HEK293 (cell line): ENCODE data around the gene AKTIP.

ENCODE experiments used
- BCL11A ChIP-seq: fragments of 450-650 bp; formaldehyde crosslinking; IDR thresholded peaks from 2 replicates; pipeline ENCODE4 v1.5.1; 2016; ENCODE audit warnings: low read depth, missing biosample characterization, missing genetic modification characterization
- GLI2 ChIP-seq: fragments of 450-650 bp; formaldehyde crosslinking; IDR thresholded peaks from 2 replicates; pipeline ENCODE4; 2017; ENCODE audit warnings: missing biosample characterization, missing genetic modification characterization, low read depth, borderline replicate concordance
- GLI4 ChIP-seq: fragments of 450-650 bp; formaldehyde crosslinking; IDR thresholded peaks from 2 replicates; pipeline ENCODE4 v1.5.1; 2016; ENCODE audit warnings: missing biosample characterization, missing genetic modification characterization
- SCRT1 ChIP-seq: fragments of 450-650 bp; formaldehyde crosslinking; IDR thresholded peaks from 2 replicates; pipeline ENCODE4 v1.5.1; 2016; ENCODE audit warnings: missing biosample characterization, missing genetic modification characterization, borderline replicate concordance
- TRIM28 ChIP-seq: IDR thresholded peaks from 2 replicates; pipeline ENCODE4 v1.6.1; 2011; ENCODE audit warnings: low read length, control low read depth, borderline replicate concordance
- TSHZ1 ChIP-seq: fragments of 450-650 bp; formaldehyde crosslinking; IDR thresholded peaks from 2 replicates; pipeline ENCODE4 v1.5.1; 2016; ENCODE audit warnings: missing biosample characterization, missing genetic modification characterization, borderline replicate concordance
- ZBTB26 ChIP-seq: fragments of 450-650 bp; formaldehyde crosslinking; optimal IDR thresholded peaks from 2 replicates; pipeline ENCODE3; 2016; ENCODE audit warnings: missing biosample characterization, mild to moderate bottlenecking, missing genetic modification characterization
- ZNF292 ChIP-seq: fragments of 450-650 bp; formaldehyde crosslinking; IDR thresholded peaks from 2 replicates; pipeline ENCODE4 v1.5.1; 2016; ENCODE audit warnings: low read depth, missing biosample characterization, missing genetic modification characterization, borderline replicate concordance
- ZNF501 ChIP-seq: fragments of 450-650 bp; formaldehyde crosslinking; IDR thresholded peaks from 2 replicates; pipeline ENCODE4 v1.5.1; 2016; ENCODE audit warnings: missing biosample characterization, missing genetic modification characterization
- ZSCAN16 ChIP-seq: fragments of 450-650 bp; formaldehyde crosslinking; IDR thresholded peaks from 2 replicates; pipeline ENCODE4 v1.5.1; 2016; ENCODE audit warnings: missing biosample characterization, missing genetic modification characterization
- TF ChIP-seq, protein P1 (sequence below): fragments of 450-650 bp; formaldehyde crosslinking; IDR thresholded peaks from 2 replicates; pipeline ENCODE4 v1.5.1; 2016; ENCODE audit warnings: missing biosample characterization, missing genetic modification characterization
- TF ChIP-seq, protein P2 (sequence below): fragments of 450-650 bp; formaldehyde crosslinking; IDR thresholded peaks from 2 replicates; pipeline ENCODE4 v1.5.1; 2016; ENCODE audit warnings: missing biosample characterization, missing genetic modification characterization
- TF ChIP-seq, protein P3 (sequence below): fragments of 450-650 bp; formaldehyde crosslinking; IDR thresholded peaks from 2 replicates; pipeline ENCODE4 v1.5.1; 2016; ENCODE audit warnings: missing biosample characterization, missing genetic modification characterization
- TF ChIP-seq, protein P4 (sequence below): fragments of 450-650 bp; formaldehyde crosslinking; IDR thresholded peaks from 2 replicates; pipeline ENCODE4 v1.5.1; 2016; ENCODE audit warnings: missing biosample characterization, missing genetic modification characterization, low read depth

- TF ChIP-seq, protein P1, sequence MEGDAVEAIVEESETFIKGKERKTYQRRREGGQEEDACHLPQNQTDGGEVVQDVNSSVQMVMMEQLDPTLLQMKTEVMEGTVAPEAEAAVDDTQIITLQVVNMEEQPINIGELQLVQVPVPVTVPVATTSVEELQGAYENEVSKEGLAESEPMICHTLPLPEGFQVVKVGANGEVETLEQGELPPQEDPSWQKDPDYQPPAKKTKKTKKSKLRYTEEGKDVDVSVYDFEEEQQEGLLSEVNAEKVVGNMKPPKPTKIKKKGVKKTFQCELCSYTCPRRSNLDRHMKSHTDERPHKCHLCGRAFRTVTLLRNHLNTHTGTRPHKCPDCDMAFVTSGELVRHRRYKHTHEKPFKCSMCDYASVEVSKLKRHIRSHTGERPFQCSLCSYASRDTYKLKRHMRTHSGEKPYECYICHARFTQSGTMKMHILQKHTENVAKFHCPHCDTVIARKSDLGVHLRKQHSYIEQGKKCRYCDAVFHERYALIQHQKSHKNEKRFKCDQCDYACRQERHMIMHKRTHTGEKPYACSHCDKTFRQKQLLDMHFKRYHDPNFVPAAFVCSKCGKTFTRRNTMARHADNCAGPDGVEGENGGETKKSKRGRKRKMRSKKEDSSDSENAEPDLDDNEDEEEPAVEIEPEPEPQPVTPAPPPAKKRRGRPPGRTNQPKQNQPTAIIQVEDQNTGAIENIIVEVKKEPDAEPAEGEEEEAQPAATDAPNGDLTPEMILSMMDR (tag by site-specific recombination), result no peak
- TF ChIP-seq, protein P2, sequence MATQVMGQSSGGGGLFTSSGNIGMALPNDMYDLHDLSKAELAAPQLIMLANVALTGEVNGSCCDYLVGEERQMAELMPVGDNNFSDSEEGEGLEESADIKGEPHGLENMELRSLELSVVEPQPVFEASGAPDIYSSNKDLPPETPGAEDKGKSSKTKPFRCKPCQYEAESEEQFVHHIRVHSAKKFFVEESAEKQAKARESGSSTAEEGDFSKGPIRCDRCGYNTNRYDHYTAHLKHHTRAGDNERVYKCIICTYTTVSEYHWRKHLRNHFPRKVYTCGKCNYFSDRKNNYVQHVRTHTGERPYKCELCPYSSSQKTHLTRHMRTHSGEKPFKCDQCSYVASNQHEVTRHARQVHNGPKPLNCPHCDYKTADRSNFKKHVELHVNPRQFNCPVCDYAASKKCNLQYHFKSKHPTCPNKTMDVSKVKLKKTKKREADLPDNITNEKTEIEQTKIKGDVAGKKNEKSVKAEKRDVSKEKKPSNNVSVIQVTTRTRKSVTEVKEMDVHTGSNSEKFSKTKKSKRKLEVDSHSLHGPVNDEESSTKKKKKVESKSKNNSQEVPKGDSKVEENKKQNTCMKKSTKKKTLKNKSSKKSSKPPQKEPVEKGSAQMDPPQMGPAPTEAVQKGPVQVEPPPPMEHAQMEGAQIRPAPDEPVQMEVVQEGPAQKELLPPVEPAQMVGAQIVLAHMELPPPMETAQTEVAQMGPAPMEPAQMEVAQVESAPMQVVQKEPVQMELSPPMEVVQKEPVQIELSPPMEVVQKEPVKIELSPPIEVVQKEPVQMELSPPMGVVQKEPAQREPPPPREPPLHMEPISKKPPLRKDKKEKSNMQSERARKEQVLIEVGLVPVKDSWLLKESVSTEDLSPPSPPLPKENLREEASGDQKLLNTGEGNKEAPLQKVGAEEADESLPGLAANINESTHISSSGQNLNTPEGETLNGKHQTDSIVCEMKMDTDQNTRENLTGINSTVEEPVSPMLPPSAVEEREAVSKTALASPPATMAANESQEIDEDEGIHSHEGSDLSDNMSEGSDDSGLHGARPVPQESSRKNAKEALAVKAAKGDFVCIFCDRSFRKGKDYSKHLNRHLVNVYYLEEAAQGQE (tag by site-specific recombination), result no peak
- TF ChIP-seq, protein P3, sequence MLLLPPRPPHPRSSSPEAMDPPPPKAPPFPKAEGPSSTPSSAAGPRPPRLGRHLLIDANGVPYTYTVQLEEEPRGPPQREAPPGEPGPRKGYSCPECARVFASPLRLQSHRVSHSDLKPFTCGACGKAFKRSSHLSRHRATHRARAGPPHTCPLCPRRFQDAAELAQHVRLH (tag by site-specific recombination), result no peak
- TF ChIP-seq ZSCAN16 (tag by site-specific recombination), result no peak
- TF ChIP-seq BCL11A (tag by site-specific recombination), result no peak
- TF ChIP-seq TSHZ1 (tag by site-specific recombination), result no peak
- no peak for TF ChIP-seq ZNF501 (tag by site-specific recombination)
- TF ChIP-seq GLI4, result no peak
- TF ChIP-seq, protein P4, sequence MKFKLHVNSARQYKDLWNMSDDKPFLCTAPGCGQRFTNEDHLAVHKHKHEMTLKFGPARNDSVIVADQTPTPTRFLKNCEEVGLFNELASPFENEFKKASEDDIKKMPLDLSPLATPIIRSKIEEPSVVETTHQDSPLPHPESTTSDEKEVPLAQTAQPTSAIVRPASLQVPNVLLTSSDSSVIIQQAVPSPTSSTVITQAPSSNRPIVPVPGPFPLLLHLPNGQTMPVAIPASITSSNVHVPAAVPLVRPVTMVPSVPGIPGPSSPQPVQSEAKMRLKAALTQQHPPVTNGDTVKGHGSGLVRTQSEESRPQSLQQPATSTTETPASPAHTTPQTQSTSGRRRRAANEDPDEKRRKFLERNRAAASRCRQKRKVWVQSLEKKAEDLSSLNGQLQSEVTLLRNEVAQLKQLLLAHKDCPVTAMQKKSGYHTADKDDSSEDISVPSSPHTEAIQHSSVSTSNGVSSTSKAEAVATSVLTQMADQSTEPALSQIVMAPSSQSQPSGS (tag by site-specific recombination), result no peak
- TF ChIP-seq GLI2 (tag by site-specific recombination), result no peak
- no peak for TF ChIP-seq SCRT1
- no peak for TF ChIP-seq TRIM28
- no peak for TF ChIP-seq ZNF292 (tag by site-specific recombination)
- no peak for TF ChIP-seq ZBTB26
Observed at GRCh38 chr16:53542283-53542682, 39.3 kb upstream of the AKTIP start.
